Measurements from ENCODE around the gene POU3F3.

The POU3F3 gene

GRCh38 chr2:104847586-104848160 is 6.2 kb upstream of the POU3F3 start:
- no peak for DNase-seq

GRCh38 chr2:104848526-104848925 is 5.4 kb upstream of the POU3F3 start:
- DNase-seq: no peak

GRCh38 chr2:104849101-104849500 is 4.8 kb upstream of the POU3F3 start:
- no peak for DNase-seq

GRCh38 chr2:104849618-104850141 is 4.2 kb upstream of the POU3F3 start:
- peak; percentile 61 for DNase-seq

- no peak for DNase-seq
These were observed 3.3 kb upstream of the POU3F3 start for GRCh38 chr2:104850361-104851290.

- no peak for DNase-seq
These were observed 2.4 kb upstream of the POU3F3 start for GRCh38 chr2:104851291-104852089.

GRCh38 chr2:104852090-104852666 is 1.7 kb upstream of the POU3F3 start:
- no peak for DNase-seq

GRCh38 chr2:104854498-104855220 is 744 bp downstream of the POU3F3 start:
- no peak for DNase-seq

GRCh38 chr2:104855221-104856085 is 1.5 kb downstream of the POU3F3 start:
- no peak for DNase-seq

GRCh38 chr2:104856086-104856972 is 2.4 kb downstream of the POU3F3 start:
- no peak for DNase-seq

GRCh38 chr2:104856973-104857261 is 3.0 kb downstream of the POU3F3 start:
- no peak for DNase-seq

GRCh38 chr2:104857262-104858005 is 3.5 kb downstream of the POU3F3 start:
- no peak for DNase-seq

- no peak for DNase-seq
These were observed 4.4 kb downstream of the POU3F3 start for GRCh38 chr2:104858006-104858978.

- no peak for DNase-seq
These were observed 5.4 kb downstream of the POU3F3 start for GRCh38 chr2:104859291-104859765.

GRCh38 chr2:104859766-104860450 is 6.0 kb downstream of the POU3F3 start:
- DNase-seq: no peak

GRCh38 chr2:104860451-104860790 is 6.5 kb downstream of the POU3F3 start:
- no peak for DNase-seq

GRCh38 chr2:104861351-104862057 is 7.6 kb downstream of the POU3F3 start:
- DNase-seq: no peak

Data from stimulated activated CD4-positive, alpha-beta T cell treated with anti-CD3 and anti-CD28 coated beads, Interleukin-4, amount 100 ng/mL, for 24 hours (primary cell).